A549 (cell line): Measurements from ENCODE around the gene CALM1. TPM values are rescaled to one million over a fixed set of nuclear protein-coding genes. Genes with fewer than 3 reads are reported as not detected.

Source experiments
- ATAC-seq, 2 experiments: fragments of 200-7000 bp in 1 of 2; fragments of >200 bp in 1 of 2; cut with Nextera tagmentation in 1 of 2; cut with Tn5 transposase in 1 of 2; 3 replicates each; pipeline versions ENCODE4 v1.8.0 to v1.9.1; 2018 to 2020; ENCODE audit warnings: mild to moderate bottlenecking in 1 of 2, moderate library complexity in 1 of 2
- CTCF ChIA-PET: fragments of 300-600 bp; sonication (Branson Sonifier 250); formaldehyde crosslinking; extraction: SDS; loops from one replicate; lab custom pipeline; 2021; ENCODE audit warnings: antibody characterized with exemption, inconsistent platforms; lab: Yijun Ruan, JAX
- POLR2A ChIA-PET: fragments of 350-600 bp; formaldehyde crosslinking; extraction: SDS; loops from one replicate; lab custom pipeline; 2021; ENCODE audit warnings: antibody characterized with exemption, inconsistent platforms; lab: Yijun Ruan, JAX
- DNase-seq, 2 experiments: peaks; one replicate each; pipeline versions ENCODE4 v3.0.0 to v3.0.0-alpha.2; 2011 to 2016; ENCODE audit warnings: low read depth in 1 of 2, low spot score in 1 of 2
- FAIRE-seq: peaks from 2 replicates; lab custom pipeline; 2011; peaks lifted over from hg19 to GRCh38; lab: Jason Lieb, UNC
- H3K27ac ChIP-seq, 2 experiments: fragments of >200 bp; sonication (Bioruptor Twin); formaldehyde crosslinking; 3 replicates each; pipeline ENCODE4 v1.5.1; 2016 to 2017
- H3K4me1 ChIP-seq: fragments of >200 bp; sonication (Bioruptor Twin); formaldehyde crosslinking; 3 replicates; pipeline ENCODE4 v1.6.1; 2016
- H3K4me2 ChIP-seq: fragments of >200 bp; sonication (Bioruptor Twin); formaldehyde crosslinking; 3 replicates; pipeline ENCODE4 v1.6.1; 2016
- H3K4me3 ChIP-seq: fragments of >200 bp; sonication (Bioruptor Twin); formaldehyde crosslinking; 3 replicates; pipeline ENCODE4 v1.5.1; 2016
- H3K9me3 ChIP-seq: fragments of >200 bp; sonication (Bioruptor Twin); formaldehyde crosslinking; 3 replicates; pipeline ENCODE4 v1.6.1; 2016
- ATOH8 ChIP-seq: fragments of 250-450 bp; sonication (Bioruptor Pico); IDR thresholded peaks from 2 replicates; pipeline ENCODE4 v1.5.0; 2020; ENCODE audit warnings: low read depth, mild to moderate bottlenecking, moderate library complexity
- CBX8 ChIP-seq: fragments of 200-600 bp; sonication (generic); IDR thresholded peaks from 2 replicates; pipeline ENCODE4 v1.6.1; 2016
- CHD4 ChIP-seq: fragments of 200-600 bp; sonication (generic); IDR thresholded peaks from 2 replicates; pipeline ENCODE4 v1.6.1; 2016; ENCODE audit warnings: antibody characterized with exemption, mild to moderate bottlenecking, borderline replicate concordance
- CTCF ChIP-seq: fragments of >200 bp; sonication (Bioruptor Twin); formaldehyde crosslinking; IDR thresholded peaks from 3 replicates; pipeline ENCODE4 v1.5.1; 2016
- EHF ChIP-seq: fragments of 250-450 bp; sonication (Bioruptor Pico); IDR thresholded peaks from 2 replicates; pipeline ENCODE4 v1.5.0; 2020; ENCODE audit warnings: mild to moderate bottlenecking
- EP300 ChIP-seq, 2 experiments: fragments of >200 bp; sonication (Bioruptor Twin); formaldehyde crosslinking; IDR thresholded peaks; 2 replicates in 1 of 2; 3 replicates in 1 of 2; pipeline ENCODE4 v1.6.1; 2016 to 2017
- ESRRA ChIP-seq: fragments of 150-350 bp; IDR thresholded peaks from 2 replicates; pipeline ENCODE4 v1.6.1; 2014; ENCODE audit warnings: mild to moderate bottlenecking, low read length, borderline replicate concordance
- HOXA7 ChIP-seq: fragments of 250-450 bp; sonication (Bioruptor Pico); IDR thresholded peaks from 2 replicates; pipeline ENCODE4 v1.5.0; 2020; ENCODE audit warnings: mild to moderate bottlenecking, moderate library complexity
- HOXB13 ChIP-seq: fragments of 250-450 bp; sonication (Bioruptor Pico); IDR thresholded peaks from 2 replicates; pipeline ENCODE4 v1.5.0; 2020; ENCODE audit warnings: low read depth, mild to moderate bottlenecking, moderate library complexity
- JUN ChIP-seq, 2 experiments: fragments of >200 bp; sonication (Bioruptor Twin); formaldehyde crosslinking; IDR thresholded peaks; 2 replicates in 1 of 2; 3 replicates in 1 of 2; pipeline ENCODE4 v1.6.1; 2016 to 2017
- KDM1A ChIP-seq: fragments of 200-600 bp; sonication (generic); IDR thresholded peaks from 2 replicates; pipeline ENCODE4 v1.6.1; 2016; ENCODE audit warnings: low read depth, mild to moderate bottlenecking
- KDM5A ChIP-seq: fragments of 200-600 bp; sonication (generic); IDR thresholded peaks from 2 replicates; pipeline ENCODE4 v1.6.1; 2016; ENCODE audit warnings: antibody characterized with exemption, mild to moderate bottlenecking
- MAFK ChIP-seq: fragments of 450-650 bp; IDR thresholded peaks from 2 replicates; pipeline ENCODE4 v1.6.1; 2014; ENCODE audit not compliant: partially characterized antibody
- NFE2L2 ChIP-seq: fragments of 150-350 bp; conservative IDR thresholded peaks from 2 replicates; pipeline ENCODE4 v1.6.1; 2014; ENCODE audit warnings: low read length
- PHF8 ChIP-seq: fragments of 200-600 bp; sonication (generic); IDR thresholded peaks from 2 replicates; pipeline ENCODE4 v1.6.1; 2016; ENCODE audit warnings: low read depth, mild to moderate bottlenecking, antibody characterized with exemption, moderate library complexity, borderline replicate concordance
- RAD21 ChIP-seq, 2 experiments: fragments of >200 bp in 1 of 2; sonication (Bioruptor Twin) in 1 of 2; formaldehyde crosslinking in 1 of 2; IDR thresholded peaks in 1 of 2; conservative IDR thresholded peaks in 1 of 2; 2 replicates in 1 of 2; 3 replicates in 1 of 2; pipeline ENCODE4 v1.6.1; 2012 to 2018; ENCODE audit warnings: inconsistent platforms in 1 of 2
- REST ChIP-seq: fragments of 200-600 bp; sonication (generic); IDR thresholded peaks from 2 replicates; pipeline ENCODE4 v1.6.1; 2016; ENCODE audit warnings: antibody characterized with exemption, mild to moderate bottlenecking, moderate library complexity
- RFX5 ChIP-seq: fragments of 450-650 bp; IDR thresholded peaks from 2 replicates; pipeline ENCODE4 v1.7.1; 2014; ENCODE audit warnings: antibody characterized with exemption, mild to moderate bottlenecking, moderate library complexity
- RNF2 ChIP-seq: fragments of 200-600 bp; sonication (generic); IDR thresholded peaks from 2 replicates; pipeline ENCODE4 v1.6.1; 2016; ENCODE audit warnings: low read depth, mild to moderate bottlenecking, antibody characterized with exemption, moderate library complexity, borderline replicate concordance
- SREBF2 ChIP-seq: fragments of 450-650 bp; IDR thresholded peaks from 2 replicates; pipeline ENCODE4 v1.6.1; 2014; ENCODE audit warnings: mild to moderate bottlenecking, moderate library complexity
- WGBS: methylation state at CpG from one replicate; pipeline ENCODE4 v1.1.6; 2017; ENCODE audit errors: missing lambda C conversion rate; 5-methylcytosine and 5-hydroxymethylcytosine counted together
- polyA plus RNA-seq, 4 experiments: library from polyadenylated mRNA; depleted of rRNA in 3 of 4; stranded (reverse); fragments of >200 nt; fragmentation: RNase III in 1 of 4; extraction: RNeasy Plus Mini Kit Qiagen cat#74134 plus additional on column Dnase treatment in 1 of 4; gene quantifications; 2 replicates in 3 of 4; 3 replicates in 1 of 4; pipeline ENCODE4 v1.2.3, GENCODE V29; 2011 to 2017

Gene CALM1
- polyA plus RNA-seq, 2 of the 4 experiments (the other 2 are of a cell fraction), result 374 to 451 TPM

- TF ChIP-seq PHF8 (no peak), CHD4 (no peak), HOXB13 (CRISPR knock-in tag) (no peak), ESRRA (no peak), MAFK (no peak)
These were observed 34.8 kb upstream of the CALM1 start for GRCh38 chr14:90361865-90362557.

DNA sequence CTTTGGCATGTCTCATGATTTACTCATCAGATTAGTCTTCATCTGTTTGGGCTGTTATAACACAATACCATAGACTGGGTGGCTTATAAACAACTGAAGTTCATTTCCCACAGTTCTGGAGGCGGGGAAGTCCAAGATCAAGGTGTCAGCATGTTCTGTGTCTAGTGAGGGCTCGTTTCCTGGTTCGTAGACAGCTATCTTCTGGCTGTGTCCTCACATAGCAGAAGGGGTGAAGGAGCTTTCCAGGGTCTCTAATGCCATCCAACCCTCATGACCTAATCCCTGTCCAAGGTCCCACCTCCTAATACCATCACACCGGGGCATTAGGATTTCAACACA lies 34.3 kb upstream of the CALM1 start:
- H3K4me3 ChIP-seq, result no peak overlapping the region
- no peak for DNase-seq
- TF ChIP-seq NFE2L2, result no peak
- TF ChIP-seq KDM5A, result no peak
- no peak for TF ChIP-seq JUN (IDR thresholded peaks at IDR 0.05)
- TF ChIP-seq ATOH8 (CRISPR knock-in tag), result no peak
- TF ChIP-seq CBX8, result no peak
- TF ChIP-seq EP300 (IDR thresholded peaks at IDR 0.05), result no peak
- no peak for TF ChIP-seq RAD21 (conservative IDR thresholded peaks at IDR 0.05 in 1 of 2, IDR thresholded peaks at IDR 0.05 in 1 of 2)
- TF ChIP-seq HOXA7 (CRISPR knock-in tag), result no peak
- no peak for TF ChIP-seq CHD4
- TF ChIP-seq CTCF, result no peak
- TF ChIP-seq KDM1A, result no peak
- no peak for TF ChIP-seq EHF (CRISPR knock-in tag)
- TF ChIP-seq SREBF2, result no peak
- no peak for TF ChIP-seq RFX5
- no peak for TF ChIP-seq REST
- no peak for TF ChIP-seq RNF2
- H3K4me2 ChIP-seq, result no peak overlapping the region
- ATAC-seq, result no peak
- no peak for FAIRE-seq
- CTCF ChIA-PET, result interaction anchor here (0.6 to 1.1 kb wide), 2 partner anchors 37 to 395 kb away, joined by 3 read pairs; no protein-coding TSS in a partner anchor
- H3K9me3 ChIP-seq, result no peaks in the 10 kb centered on the region
- no peaks in the 10 kb centered on the region for H3K4me1 ChIP-seq
- POLR2A ChIA-PET, result no interaction called here
- 57% methylated on average over 4 of the region's 4 CpGs for WGBS
- H3K27ac ChIP-seq, result no peak overlapping the region

More at GRCh38 chr14:90361865-90362557, 34.8 kb upstream of the CALM1 start:
- ChIA-PET POLR2A (no interaction called here), CTCF (interaction anchor here (0.6 to 1.1 kb wide), 2 partner anchors 38 to 396 kb away, joined by 3 read pairs; no protein-coding TSS in a partner anchor)
- no peak for FAIRE-seq
- 31% methylated on average over 7 of the region's 7 CpGs for WGBS
- H3K4me1 ChIP-seq, result no peaks in the 10 kb centered on the region
- ATAC-seq, result no peak
- no peak overlapping the region for H3K4me3 ChIP-seq
- DNase-seq, result no peak
- no peak overlapping the region for H3K4me2 ChIP-seq
- H3K9me3 ChIP-seq, result no peaks in the 10 kb centered on the region
- no peak overlapping the region for H3K27ac ChIP-seq
